ENCODE data around the gene BARHL2. TPM values are rescaled to one million over a fixed set of nuclear protein-coding genes. Genes with fewer than 3 reads are reported as not detected.

BARHL2 gene
- total and polyA plus RNA-seq, 2 experiments from 2014 or later = not detected

DNA sequence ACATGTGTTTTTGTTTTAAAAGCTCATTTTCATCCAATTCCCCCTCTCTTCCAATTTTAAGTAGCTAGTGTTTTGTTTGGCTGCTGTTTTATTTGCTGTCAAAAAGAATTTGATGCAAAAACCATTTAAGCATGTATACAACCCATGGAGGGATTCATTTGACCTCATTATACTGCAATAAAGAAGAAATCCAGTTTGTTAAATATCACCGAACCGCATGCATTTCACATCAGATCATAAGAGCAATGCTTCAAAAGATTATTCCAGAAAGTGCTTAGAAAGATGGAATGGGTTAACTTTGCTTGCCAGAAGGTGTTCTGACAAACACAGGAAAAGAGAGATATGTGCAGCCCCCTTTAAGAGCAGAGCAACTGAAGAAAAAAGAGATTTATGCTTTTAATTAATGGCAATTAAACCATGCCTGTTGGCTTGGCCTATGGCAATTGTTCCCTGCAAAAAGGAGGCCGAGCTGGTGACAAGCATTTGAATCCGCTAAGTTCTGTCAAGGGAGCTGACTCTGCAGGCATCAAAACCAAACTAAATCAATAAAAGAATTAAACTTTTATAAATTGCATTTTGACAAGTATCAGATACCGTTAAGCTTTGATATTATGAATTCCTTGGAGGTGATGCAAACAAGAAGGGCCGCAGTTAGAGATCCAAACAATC is 14.4 kb upstream of the BARHL2 start:
- no peaks in the 10 kb centered on the region for H3K9me3 ChIP-seq (ENCODE audit: low read depth)
- no peaks in the 10 kb centered on the region for H4K20me1 ChIP-seq (ENCODE audit: insufficient read depth, poor library complexity, severe bottlenecking)
- 63% methylated on average over 6 of the region's 6 CpGs for WGBS (ENCODE audit: low lambda C conversion rate, missing lambda C conversion rate)
- DNase-seq (ENCODE audit: low spot score) = no peak
- no peak overlapping the region for H3K27ac ChIP-seq
- no peaks in the 10 kb centered on the region for H3K9me2 ChIP-seq (replicated peaks; ENCODE audit: insufficient read depth)
- no peak overlapping the region for H2AFZ ChIP-seq
- TF ChIP-seq EZH2phosphoT487 (IDR thresholded peaks at IDR 0.05; ENCODE audit: low read depth, severe bottlenecking, unreplicated experiment) = no peak
- no peaks in the 10 kb centered on the region for H3K79me2 ChIP-seq
- H3K36me3 ChIP-seq (replicated peaks; ENCODE audit: insufficient read depth, low read depth) = no peaks in the 10 kb centered on the region
- H3K4me2 ChIP-seq = no peak overlapping the region
- H3K27me3 ChIP-seq = peaks cover 95% of the 10 kb centered on the region
- peaks cover 15% of the 10 kb centered on the region for H3K4me1 ChIP-seq (ENCODE audit: insufficient read depth)
- no peak overlapping the region for H3K4me3 ChIP-seq

GRCh38 chr1:90730243-90731022 is 13.3 kb upstream of the BARHL2 start:
- Histone ChIP-seq H4K20me1 (ENCODE audit: insufficient read depth, poor library complexity, severe bottlenecking) (no peaks in the 10 kb centered on the region), H3K27ac (no peak overlapping the region), H3K27me3 (peaks cover 99% of the 10 kb centered on the region), H3K36me3 (replicated peaks; ENCODE audit: insufficient read depth, low read depth) (no peaks in the 10 kb centered on the region), H3K4me3 (peak overlapping the region; percentile 3), H3K4me1 (ENCODE audit: insufficient read depth) (peaks cover 21% of the 10 kb centered on the region), H3K9me2 (replicated peaks; ENCODE audit: insufficient read depth) (no peaks in the 10 kb centered on the region), H3K79me2 (no peaks in the 10 kb centered on the region), H3K9me3 (ENCODE audit: low read depth) (no peaks in the 10 kb centered on the region), H3K4me2 (peak overlapping the region; percentile 74), H2AFZ (peak overlapping the region; percentile 37)
- no peak for DNase-seq (ENCODE audit: low spot score)
- peak; percentile 78 for TF ChIP-seq EZH2 (IDR thresholded peaks at IDR 0.05; ENCODE audit: borderline replicate concordance)
- peak; percentile 87 for TF ChIP-seq EZH2phosphoT487 (IDR thresholded peaks at IDR 0.05; ENCODE audit: low read depth, severe bottlenecking, unreplicated experiment)
- TF ChIP-seq CTCF (IDR thresholded peaks at IDR 0.05; ENCODE audit: poor library complexity) = no peak
- 1% methylated on average over 51 of the region's 51 CpGs for WGBS (ENCODE audit: low lambda C conversion rate, missing lambda C conversion rate)

DNA sequence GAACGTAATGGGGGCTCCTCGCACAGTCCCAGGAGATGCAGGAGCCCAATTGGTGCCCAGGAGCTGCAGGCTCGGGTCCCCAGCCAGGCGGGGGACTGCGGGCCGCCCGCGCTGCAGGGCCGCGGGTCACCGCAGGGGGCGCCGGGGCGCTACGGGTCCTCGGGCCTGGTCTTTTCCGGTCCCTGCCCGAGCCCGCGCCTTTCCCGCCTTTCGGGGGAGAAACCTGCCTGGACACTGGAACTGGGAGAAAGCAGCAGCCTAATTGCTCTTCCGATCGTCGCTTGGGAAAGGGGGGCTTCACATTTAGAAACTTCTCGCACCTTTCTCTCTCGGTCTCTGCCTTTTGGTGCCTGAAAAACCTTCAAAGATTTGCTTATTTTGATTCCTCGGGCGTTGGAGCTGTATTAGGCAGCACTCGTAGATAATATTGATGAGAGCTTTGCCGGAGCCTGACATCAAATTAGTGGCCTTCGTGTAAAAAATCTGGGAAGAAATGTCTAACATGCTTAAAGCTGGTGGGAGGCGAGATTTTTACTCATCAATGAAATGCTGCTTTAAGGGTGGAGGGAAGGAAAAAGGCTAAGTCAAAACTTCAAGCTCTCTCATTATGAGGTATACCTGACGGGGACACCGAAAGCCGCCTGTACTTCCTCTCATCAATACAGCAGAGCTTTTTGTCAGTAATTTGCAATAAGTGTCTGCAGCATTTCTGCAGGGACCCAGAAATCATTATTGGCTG is 12.6 kb upstream of the BARHL2 start:
- DNase-seq (ENCODE audit: low spot score) = peak; percentile 47
- Histone ChIP-seq H3K27me3 (peaks cover 100% of the 10 kb centered on the region), H3K27ac (no peak overlapping the region), H3K79me2 (no peaks in the 10 kb centered on the region), H3K9me2 (replicated peaks; ENCODE audit: insufficient read depth) (no peaks in the 10 kb centered on the region), H3K9me3 (ENCODE audit: low read depth) (no peaks in the 10 kb centered on the region), H2AFZ (no peak overlapping the region), H3K36me3 (replicated peaks; ENCODE audit: insufficient read depth, low read depth) (no peaks in the 10 kb centered on the region), H3K4me1 (ENCODE audit: insufficient read depth) (peaks cover 26% of the 10 kb centered on the region), H3K4me2 (peak overlapping the region; percentile 74), H4K20me1 (ENCODE audit: insufficient read depth, poor library complexity, severe bottlenecking) (no peaks in the 10 kb centered on the region), H3K4me3 (no peak overlapping the region)
- 5% methylated on average over 36 of the region's 36 CpGs for WGBS (ENCODE audit: low lambda C conversion rate, missing lambda C conversion rate)
- no peak for TF ChIP-seq EZH2phosphoT487 (IDR thresholded peaks at IDR 0.05; ENCODE audit: low read depth, severe bottlenecking, unreplicated experiment)
- TF ChIP-seq EZH2 (IDR thresholded peaks at IDR 0.05; ENCODE audit: borderline replicate concordance) = peak; percentile 13
- TF ChIP-seq CTCF (IDR thresholded peaks at IDR 0.05; ENCODE audit: poor library complexity) = peak; percentile 41

Data from hepatocyte (in vitro differentiated cells).